H1 (cell line): Measurements from ENCODE around the gene SLC25A20. TPM values are rescaled to one million over a fixed set of nuclear protein-coding genes. Genes with fewer than 3 reads are reported as not detected.

Experiments used
- CHD2 ChIP-seq: IDR thresholded peaks from 2 replicates; pipeline ENCODE4 v1.6.1; 2012; ENCODE audit warnings: low read length, improper control_type of control experiment
- CREB1 ChIP-seq: IDR thresholded peaks from 2 replicates; pipeline ENCODE4 v1.6.1; 2012; ENCODE audit warnings: inconsistent platforms
- CTBP2 ChIP-seq: IDR thresholded peaks from 2 replicates; pipeline ENCODE4 v1.7.0; 2011; ENCODE audit warnings: borderline replicate concordance, mild to moderate bottlenecking, moderate library complexity, mixed read lengths, low read length; ENCODE audit not compliant: insufficient read depth, insufficient read length
- HDAC6 ChIP-seq: IDR thresholded peaks from one replicate; pipeline ENCODE4 v1.7.1; 2012; ENCODE audit warnings: low read depth, mild to moderate bottlenecking, inconsistent platforms, low read length, moderate library complexity
- NRF1 ChIP-seq: IDR thresholded peaks from 2 replicates; pipeline ENCODE4 v1.6.1; 2011; ENCODE audit warnings: mild to moderate bottlenecking, low read depth, low read length, improper control_type of control experiment
- RNF2 ChIP-seq: fragments of 200-900, 300-1000 bp; sonication (generic); IDR thresholded peaks from 2 replicates; pipeline ENCODE4 v1.7.1; 2016; ENCODE audit warnings: borderline replicate concordance, low read depth, mild to moderate bottlenecking, antibody characterized with exemption, low read length; ENCODE audit not compliant: poor library complexity, severe bottlenecking; ENCODE audit errors: missing control alignments
- SP2 ChIP-seq: IDR thresholded peaks from 2 replicates; pipeline ENCODE4 v1.6.1; 2012; ENCODE audit warnings: mild to moderate bottlenecking, low read length, inconsistent platforms
- SP4 ChIP-seq: IDR thresholded peaks from 2 replicates; pipeline ENCODE4 v1.6.1; 2012; ENCODE audit warnings: low read length, inconsistent platforms
- TAF1 ChIP-seq: IDR thresholded peaks from 2 replicates; pipeline ENCODE4 v1.6.1; 2011; ENCODE audit warnings: mild to moderate bottlenecking, low read depth, low read length
- polyA plus RNA-seq, 7 experiments: library from polyadenylated mRNA; depleted of rRNA in 3 of 7; stranded (reverse) in 5 of 7; unstranded in 2 of 7; fragments of >200 nt in 5 of 7; fragments of 200-250 nt in 2 of 7; gene quantifications; 1 replicate in 5 of 7; 2 replicates in 1 of 7; 4 replicates in 1 of 7; pipeline versions ENCODE4 v1.2.1 to v1.2.3, GENCODE V29; 2011 to 2013; ENCODE audit warnings: missing spikeins in 2 of 7, mixed read lengths in 2 of 7
- total RNA-seq: library from RNA; stranded (reverse); fragmentation: NEBNext Ultra II Directional; extraction: Animal tissue kit (Norgen Biotek cat#: 25700); gene quantifications from 2 replicates; pipeline ENCODE4 v1.2.1, GENCODE V29; 2021

The SLC25A20 gene
- total and polyA plus RNA-seq, 2 of the 8 experiments (the other 6 are each of a cell fraction or from before 2014, with no cell fraction given), result 3.8 to 4.0 TPM

GRCh38 chr3:48879994-48880377 lies 18.7 kb downstream of the SLC25A20 start (continued):
- no peak for TF ChIP-seq CTBP2
- TF ChIP-seq RNF2, result no peak
- TF ChIP-seq NRF1, result no peak
- TF ChIP-seq HDAC6, result no peak
- no peak for TF ChIP-seq SP4
- no peak for TF ChIP-seq TAF1
- no peak for TF ChIP-seq SP2
- TF ChIP-seq CHD2, result no peak
- TF ChIP-seq CREB1, result no peak
- TF ChIP-seq, all 59 proteins: peak for 0
